ENCODE data around the gene GLYR1. TPM values are rescaled to one million over a fixed set of nuclear protein-coding genes. Genes with fewer than 3 reads are reported as not detected.

GLYR1 gene
- total and polyA plus RNA-seq, 2 experiments from 2014 or later, result 46.5 to 56.9 TPM

- peaks cover 4% of the 10 kb centered on the region for H4K20me1 ChIP-seq (ENCODE audit: insufficient read depth, poor library complexity, severe bottlenecking)
- DNase-seq (ENCODE audit: low spot score), result no peak
- peaks cover 10% of the 10 kb centered on the region for H3K4me1 ChIP-seq (ENCODE audit: insufficient read depth)
- no peak overlapping the region for H3K4me3 ChIP-seq
- no peaks in the 10 kb centered on the region for H3K79me2 ChIP-seq
- H3K9me3 ChIP-seq (ENCODE audit: low read depth), result no peaks in the 10 kb centered on the region
- no peak overlapping the region for H3K4me2 ChIP-seq
- no peaks in the 10 kb centered on the region for H3K9me2 ChIP-seq (replicated peaks; ENCODE audit: insufficient read depth)
- peaks cover 2% of the 10 kb centered on the region for H3K36me3 ChIP-seq (replicated peaks; ENCODE audit: insufficient read depth, low read depth)
- no peak overlapping the region for H3K27ac ChIP-seq
- H2AFZ ChIP-seq, result no peak overlapping the region
- 97% methylated on average over 45 of the region's 45 CpGs for WGBS (ENCODE audit: low lambda C conversion rate, missing lambda C conversion rate)
- TF ChIP-seq, protein P1, sequence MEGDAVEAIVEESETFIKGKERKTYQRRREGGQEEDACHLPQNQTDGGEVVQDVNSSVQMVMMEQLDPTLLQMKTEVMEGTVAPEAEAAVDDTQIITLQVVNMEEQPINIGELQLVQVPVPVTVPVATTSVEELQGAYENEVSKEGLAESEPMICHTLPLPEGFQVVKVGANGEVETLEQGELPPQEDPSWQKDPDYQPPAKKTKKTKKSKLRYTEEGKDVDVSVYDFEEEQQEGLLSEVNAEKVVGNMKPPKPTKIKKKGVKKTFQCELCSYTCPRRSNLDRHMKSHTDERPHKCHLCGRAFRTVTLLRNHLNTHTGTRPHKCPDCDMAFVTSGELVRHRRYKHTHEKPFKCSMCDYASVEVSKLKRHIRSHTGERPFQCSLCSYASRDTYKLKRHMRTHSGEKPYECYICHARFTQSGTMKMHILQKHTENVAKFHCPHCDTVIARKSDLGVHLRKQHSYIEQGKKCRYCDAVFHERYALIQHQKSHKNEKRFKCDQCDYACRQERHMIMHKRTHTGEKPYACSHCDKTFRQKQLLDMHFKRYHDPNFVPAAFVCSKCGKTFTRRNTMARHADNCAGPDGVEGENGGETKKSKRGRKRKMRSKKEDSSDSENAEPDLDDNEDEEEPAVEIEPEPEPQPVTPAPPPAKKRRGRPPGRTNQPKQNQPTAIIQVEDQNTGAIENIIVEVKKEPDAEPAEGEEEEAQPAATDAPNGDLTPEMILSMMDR (IDR thresholded peaks at IDR 0.05; ENCODE audit: poor library complexity), result no peak
- no peak for TF ChIP-seq EZH2 (IDR thresholded peaks at IDR 0.05; ENCODE audit: borderline replicate concordance)
- no peaks in the 10 kb centered on the region for H3K27me3 ChIP-seq
Measured at GRCh38 chr16:4884972-4885874, 38.1 kb upstream of the GLYR1 start.

- Histone ChIP-seq H3K9me2 (replicated peaks; ENCODE audit: insufficient read depth) (no peaks in the 10 kb centered on the region), H2AFZ (no peak overlapping the region), H3K4me2 (no peak overlapping the region), H3K4me1 (ENCODE audit: insufficient read depth) (peaks cover 10% of the 10 kb centered on the region), H3K9me3 (ENCODE audit: low read depth) (no peaks in the 10 kb centered on the region), H3K27me3 (no peaks in the 10 kb centered on the region), H3K27ac (no peak overlapping the region), H3K79me2 (no peaks in the 10 kb centered on the region), H4K20me1 (ENCODE audit: insufficient read depth, poor library complexity, severe bottlenecking) (peaks cover 4% of the 10 kb centered on the region), H3K36me3 (replicated peaks; ENCODE audit: insufficient read depth, low read depth) (peaks cover 2% of the 10 kb centered on the region), H3K4me3 (no peak overlapping the region)
- TF ChIP-seq, protein P1 (IDR thresholded peaks at IDR 0.05; ENCODE audit: poor library complexity), result no peak
- TF ChIP-seq EZH2 (IDR thresholded peaks at IDR 0.05; ENCODE audit: borderline replicate concordance) (no peak), EZH2phosphoT487 (IDR thresholded peaks at IDR 0.05; ENCODE audit: low read depth, severe bottlenecking, unreplicated experiment) (no peak)
- 98% methylated on average over 33 of the region's 34 CpGs for WGBS (ENCODE audit: low lambda C conversion rate, missing lambda C conversion rate)
- no peak for DNase-seq (ENCODE audit: low spot score)
Measured at GRCh38 chr16:4884209-4884608, 37.1 kb upstream of the GLYR1 start.

DNA sequence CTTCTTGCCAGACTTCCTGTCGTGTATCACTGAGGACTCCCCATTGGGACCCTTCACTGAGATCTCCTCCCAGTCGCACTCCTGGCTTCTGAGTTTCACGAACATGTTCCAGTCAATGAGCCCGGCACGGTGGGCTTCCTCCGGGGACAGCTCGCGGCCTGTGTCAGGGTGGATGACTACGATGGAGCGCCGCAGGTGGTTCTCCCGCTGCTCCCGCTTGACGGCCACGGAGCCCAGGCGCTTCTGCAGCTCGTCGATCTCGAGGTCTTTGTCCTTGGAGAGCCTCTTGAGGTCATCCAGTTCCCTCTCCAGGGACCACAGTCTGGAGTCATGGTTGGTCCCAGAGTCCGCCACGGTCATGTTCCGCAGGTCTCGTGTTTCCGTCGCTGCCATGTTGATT, 36.4 kb upstream of the GLYR1 start:
- Histone ChIP-seq H3K4me1 (ENCODE audit: insufficient read depth) (peaks cover 10% of the 10 kb centered on the region), H4K20me1 (ENCODE audit: insufficient read depth, poor library complexity, severe bottlenecking) (peaks cover 4% of the 10 kb centered on the region), H3K27me3 (no peaks in the 10 kb centered on the region), H3K4me2 (no peak overlapping the region), H2AFZ (no peak overlapping the region), H3K36me3 (replicated peaks; ENCODE audit: insufficient read depth, low read depth) (peaks cover 2% of the 10 kb centered on the region), H3K9me2 (replicated peaks; ENCODE audit: insufficient read depth) (no peaks in the 10 kb centered on the region), H3K79me2 (no peaks in the 10 kb centered on the region), H3K9me3 (ENCODE audit: low read depth) (no peaks in the 10 kb centered on the region), H3K27ac (no peak overlapping the region), H3K4me3 (no peak overlapping the region)
- 98% methylated on average over 25 of the region's 25 CpGs for WGBS (ENCODE audit: low lambda C conversion rate, missing lambda C conversion rate)
- no peak for DNase-seq (ENCODE audit: low spot score)
- TF ChIP-seq EZH2phosphoT487 (IDR thresholded peaks at IDR 0.05; ENCODE audit: low read depth, severe bottlenecking, unreplicated experiment) (no peak), EZH2 (IDR thresholded peaks at IDR 0.05; ENCODE audit: borderline replicate concordance) (no peak)
- TF ChIP-seq, protein P1 (IDR thresholded peaks at IDR 0.05; ENCODE audit: poor library complexity), result no peak
